Calu3 (cell line): ENCODE data around the gene PPP2R2B. TPM values are rescaled to one million over a fixed set of nuclear protein-coding genes. Genes with fewer than 3 reads are reported as not detected.

ENCODE experiments used
- BruUV-seq: library from RNA; stranded (reverse); fragments of 400-500 nt; replicated peaks from 2 replicates; lab custom pipeline; 2021; lab: Mats Ljungman, UMichigan
- CTCF ChIA-PET: fragments of 300-600 bp; sonication (Branson Sonifier 250); formaldehyde crosslinking; loops from one replicate; lab custom pipeline; 2022; ENCODE audit warnings: antibody characterized with exemption; lab: Charles Lee
- DNase-seq: peaks from one replicate; pipeline ENCODE4 v3.0.0; 2022
- H3K27ac Mint-ChIP-seq: one replicate; pipeline ENCODE4 v1.8.0; 2022; ENCODE audit warnings: mixed read lengths; ENCODE audit not compliant: unreplicated experiment
- H3K27me3 Mint-ChIP-seq: one replicate; pipeline ENCODE4 v1.8.0; 2022; ENCODE audit warnings: mixed read lengths; ENCODE audit not compliant: unreplicated experiment
- H3K36me3 Mint-ChIP-seq: one replicate; pipeline ENCODE4 v1.8.0; 2022; ENCODE audit warnings: mild to moderate bottlenecking, moderate library complexity, mixed read lengths; ENCODE audit not compliant: insufficient read depth, unreplicated experiment
- H3K4me1 Mint-ChIP-seq: one replicate; pipeline ENCODE4 v1.8.0; 2022; ENCODE audit warnings: mild to moderate bottlenecking, low read depth, mixed read lengths; ENCODE audit not compliant: unreplicated experiment
- H3K4me3 Mint-ChIP-seq: one replicate; pipeline ENCODE4 v1.8.0; 2022; ENCODE audit warnings: mild to moderate bottlenecking, low read depth, moderate library complexity, mixed read lengths; ENCODE audit not compliant: unreplicated experiment
- H3K9me3 Mint-ChIP-seq: one replicate; pipeline ENCODE4 v1.8.0; 2022; ENCODE audit warnings: low read depth, mixed read lengths; ENCODE audit not compliant: unreplicated experiment
- intact Hi-C: fragments of 100-400 bp; cut with micrococcal nuclease; formaldehyde crosslinking; loops from one replicate; pipeline ENCODE4 v1.10.0; 2022; ENCODE audit not compliant: unreplicated experiment
- total RNA-seq: library from RNA; stranded (reverse); gene quantifications from 2 replicates; pipeline ENCODE4 v1.2.3, GENCODE V29; 2022
- TF ChIP-seq, protein P1 (sequence below): fragments of 200-600 bp; IDR thresholded peaks from one replicate; pipeline ENCODE4 v1.8.0; 2022; ENCODE audit warnings: antibody characterized with exemption; ENCODE audit not compliant: unreplicated experiment

The PPP2R2B gene
- total RNA-seq, 1 experiment from 2014 or later: not detected

GRCh38 chr5:146889169-146889568 lies 10.6 kb upstream of the PPP2R2B start:
- Mint-ChIP-seq H3K9me3 (no peaks in the 10 kb centered on the region), H3K27me3 (no peaks in the 10 kb centered on the region), H3K4me3 (no peak overlapping the region), H3K36me3 (no peaks in the 10 kb centered on the region), H3K4me1 (no peaks in the 10 kb centered on the region), H3K27ac (no peak overlapping the region)
- DNase-seq: no peak
- TF ChIP-seq, protein P1, sequence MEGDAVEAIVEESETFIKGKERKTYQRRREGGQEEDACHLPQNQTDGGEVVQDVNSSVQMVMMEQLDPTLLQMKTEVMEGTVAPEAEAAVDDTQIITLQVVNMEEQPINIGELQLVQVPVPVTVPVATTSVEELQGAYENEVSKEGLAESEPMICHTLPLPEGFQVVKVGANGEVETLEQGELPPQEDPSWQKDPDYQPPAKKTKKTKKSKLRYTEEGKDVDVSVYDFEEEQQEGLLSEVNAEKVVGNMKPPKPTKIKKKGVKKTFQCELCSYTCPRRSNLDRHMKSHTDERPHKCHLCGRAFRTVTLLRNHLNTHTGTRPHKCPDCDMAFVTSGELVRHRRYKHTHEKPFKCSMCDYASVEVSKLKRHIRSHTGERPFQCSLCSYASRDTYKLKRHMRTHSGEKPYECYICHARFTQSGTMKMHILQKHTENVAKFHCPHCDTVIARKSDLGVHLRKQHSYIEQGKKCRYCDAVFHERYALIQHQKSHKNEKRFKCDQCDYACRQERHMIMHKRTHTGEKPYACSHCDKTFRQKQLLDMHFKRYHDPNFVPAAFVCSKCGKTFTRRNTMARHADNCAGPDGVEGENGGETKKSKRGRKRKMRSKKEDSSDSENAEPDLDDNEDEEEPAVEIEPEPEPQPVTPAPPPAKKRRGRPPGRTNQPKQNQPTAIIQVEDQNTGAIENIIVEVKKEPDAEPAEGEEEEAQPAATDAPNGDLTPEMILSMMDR: no peak
- no TSS peak for BruUV-seq
- CTCF ChIA-PET: no interaction called here
- intact Hi-C loops: no loop called here

GRCh38 chr5:146888351-146888978 lies 9.9 kb upstream of the PPP2R2B start:
- H3K27me3 Mint-ChIP-seq: no peaks in the 10 kb centered on the region
- CTCF ChIA-PET: no interaction called here
- H3K27ac Mint-ChIP-seq: no peak overlapping the region
- TF ChIP-seq, protein P1: no peak
- no peaks in the 10 kb centered on the region for H3K9me3 Mint-ChIP-seq
- no peaks in the 10 kb centered on the region for H3K36me3 Mint-ChIP-seq
- no peak for DNase-seq
- intact Hi-C loops: no loop called here
- H3K4me1 Mint-ChIP-seq: no peaks in the 10 kb centered on the region
- BruUV-seq: no TSS peak
- no peak overlapping the region for H3K4me3 Mint-ChIP-seq

DNA sequence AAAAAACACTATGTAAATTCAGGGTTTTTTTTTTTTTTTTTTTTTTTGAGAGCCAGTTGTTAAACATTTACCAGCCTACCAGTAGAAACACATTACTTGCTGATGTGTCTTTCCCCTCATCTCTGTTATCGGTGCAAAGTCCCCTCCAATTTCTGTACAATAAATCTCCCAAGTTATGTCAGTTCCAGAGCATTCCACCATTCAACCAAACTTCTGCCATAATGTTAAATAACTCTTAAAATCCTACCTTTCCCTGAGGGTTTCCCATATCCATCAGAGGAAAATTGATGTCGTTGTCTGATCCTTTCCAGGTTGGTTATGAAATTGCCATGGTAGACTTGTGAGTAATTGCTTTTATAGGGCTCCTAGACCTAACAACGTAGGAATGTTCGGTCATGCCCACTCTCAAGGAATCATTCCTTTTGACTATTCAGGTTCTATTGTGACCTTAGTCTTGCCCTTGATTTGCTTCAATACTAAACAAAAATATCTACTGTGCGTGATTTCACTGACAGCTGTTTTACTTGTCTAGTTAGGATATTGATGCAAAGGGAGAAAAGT lies 5.6 kb upstream of the PPP2R2B start:
- H3K4me1 Mint-ChIP-seq: no peaks in the 10 kb centered on the region
- peaks cover 20% of the 10 kb centered on the region for H3K27me3 Mint-ChIP-seq
- intact Hi-C loops: no loop called here
- BruUV-seq: no TSS peak
- TF ChIP-seq, protein P1: no peak
- H3K4me3 Mint-ChIP-seq: no peak overlapping the region
- no peaks in the 10 kb centered on the region for H3K36me3 Mint-ChIP-seq
- no peak for DNase-seq
- no peaks in the 10 kb centered on the region for H3K9me3 Mint-ChIP-seq
- CTCF ChIA-PET: no interaction called here
- no peak overlapping the region for H3K27ac Mint-ChIP-seq

DNA sequence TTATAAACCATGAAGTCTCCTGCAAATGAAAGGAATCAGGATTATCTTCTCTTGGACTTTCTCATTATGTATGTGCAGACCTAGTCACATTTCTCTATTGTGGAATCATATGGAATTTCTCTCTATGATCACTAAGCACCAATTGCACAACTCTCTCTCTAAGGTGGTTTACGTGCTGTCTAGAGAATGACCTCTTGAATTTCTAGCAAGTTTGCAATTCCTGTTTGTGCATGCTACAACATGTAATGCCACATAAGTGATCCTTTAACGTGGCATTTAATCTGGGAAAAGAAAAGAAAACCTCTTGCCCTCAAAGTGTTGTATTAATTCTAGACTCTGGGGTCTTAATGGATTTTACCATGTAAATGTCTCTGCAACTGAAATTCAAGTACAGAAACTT lies 5.0 kb upstream of the PPP2R2B start:
- H3K4me3 Mint-ChIP-seq: no peak overlapping the region
- H3K27ac Mint-ChIP-seq: no peak overlapping the region
- intact Hi-C loops: no loop called here
- H3K27me3 Mint-ChIP-seq: peaks cover 26% of the 10 kb centered on the region
- no peaks in the 10 kb centered on the region for H3K9me3 Mint-ChIP-seq
- DNase-seq: no peak
- TF ChIP-seq, protein P1: no peak
- H3K4me1 Mint-ChIP-seq: no peaks in the 10 kb centered on the region
- peaks cover 4% of the 10 kb centered on the region for H3K36me3 Mint-ChIP-seq
- CTCF ChIA-PET: no interaction called here
- no TSS peak for BruUV-seq
